HG03108 (cell line): ENCODE data around the gene RTP2.

Experiments used
- ATAC-seq: cut with Tn5 transposase; IDR thresholded peaks from one replicate; pipeline ENCODE4 v1.9.1; 2021; ENCODE audit warnings: moderate library complexity; ENCODE audit not compliant: unreplicated experiment

The RTP2 gene

DNA sequence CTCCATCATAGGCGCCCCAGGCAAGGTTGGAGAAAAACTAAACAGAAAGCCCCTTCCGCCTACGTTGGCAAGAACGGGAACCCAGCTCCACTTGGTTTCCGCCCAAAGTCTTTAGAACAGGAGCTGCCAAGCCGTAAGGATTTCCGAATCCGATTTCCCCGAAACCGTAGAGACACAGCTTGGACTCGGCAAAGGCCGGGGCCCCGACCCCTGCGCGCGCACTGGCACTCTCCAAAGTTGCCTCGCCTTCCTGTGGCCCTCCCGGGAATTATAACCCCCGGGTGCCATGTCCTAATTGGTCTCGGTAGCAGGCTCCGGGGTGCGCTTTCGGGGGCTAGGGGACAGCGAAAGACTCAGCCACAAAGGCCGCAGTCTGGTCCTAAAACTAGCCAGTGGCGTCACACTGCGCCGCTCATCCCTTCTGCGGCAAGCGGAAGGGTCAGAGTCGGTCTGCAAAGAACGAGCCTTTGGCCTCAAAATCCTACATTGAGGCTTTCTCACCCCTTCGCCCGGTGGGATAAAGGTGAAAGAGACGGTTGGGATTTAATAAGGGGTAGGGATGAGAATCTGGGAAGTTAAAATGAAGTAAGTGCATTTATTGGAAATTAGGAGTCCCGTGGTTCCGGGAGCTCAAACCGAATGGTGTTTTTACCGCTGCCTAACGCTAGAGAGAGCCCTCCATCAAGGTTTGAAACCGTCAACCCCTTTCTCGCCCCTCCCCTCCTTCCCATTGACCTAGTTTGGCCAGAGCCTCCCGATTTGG lies 36.2 kb upstream of the RTP2 start:
- peak; percentile 45 for ATAC-seq

DNA sequence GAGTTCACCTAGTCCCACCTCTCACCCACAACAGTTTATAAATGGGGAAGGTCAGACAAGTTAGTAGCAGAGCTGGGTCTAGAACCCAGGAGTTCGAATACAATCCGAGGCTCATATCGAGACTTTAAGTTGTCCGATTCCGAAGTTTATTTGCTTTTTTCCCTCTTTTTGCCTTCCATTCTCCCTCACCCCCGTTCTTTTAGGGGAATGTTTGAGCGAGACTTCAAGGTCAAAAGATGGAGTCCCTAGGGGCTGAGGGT lies 35.6 kb upstream of the RTP2 start:
- ATAC-seq, result no peak

GRCh38 chr3:187737368-187738070 lies 35.2 kb upstream of the RTP2 start:
- no peak for ATAC-seq

GRCh38 chr3:187737006-187737367 lies 34.6 kb upstream of the RTP2 start:
- no peak for ATAC-seq

DNA sequence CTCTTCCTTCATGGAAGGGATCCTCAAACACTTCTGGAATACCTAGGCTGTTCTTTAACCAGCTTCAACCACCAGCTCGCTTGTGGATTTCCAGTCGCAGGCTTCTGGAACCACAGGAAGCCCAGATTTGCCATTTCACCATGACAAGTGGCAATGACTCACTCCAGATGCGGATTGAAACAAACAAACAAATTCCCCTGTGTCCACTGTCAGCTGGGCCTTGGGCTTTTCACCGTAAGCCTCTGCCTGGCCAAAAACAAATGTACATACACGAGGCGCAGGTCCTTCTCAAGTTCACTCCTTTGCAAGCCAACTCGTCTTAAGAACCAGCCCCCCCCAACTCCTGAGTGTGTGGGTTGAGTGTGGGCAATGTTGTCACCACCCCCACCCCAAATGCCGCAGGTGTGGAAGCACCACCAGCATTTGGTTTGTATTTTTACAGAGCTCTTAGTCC lies 34.1 kb upstream of the RTP2 start:
- ATAC-seq, result no peak

GRCh38 chr3:187735837-187736236 lies 33.5 kb upstream of the RTP2 start:
- no peak for ATAC-seq

GRCh38 chr3:187735383-187735782 lies 33.0 kb upstream of the RTP2 start:
- no peak for ATAC-seq

GRCh38 chr3:187734841-187735240 lies 32.5 kb upstream of the RTP2 start:
- no peak for ATAC-seq

- ATAC-seq, result no peak
Observed at GRCh38 chr3:187733371-187733770, 31.0 kb upstream of the RTP2 start.

- no peak for ATAC-seq
Observed at GRCh38 chr3:187729598-187729997, 27.2 kb upstream of the RTP2 start.

- no peak for ATAC-seq
Observed at GRCh38 chr3:187728940-187729583, 26.7 kb upstream of the RTP2 start.

DNA sequence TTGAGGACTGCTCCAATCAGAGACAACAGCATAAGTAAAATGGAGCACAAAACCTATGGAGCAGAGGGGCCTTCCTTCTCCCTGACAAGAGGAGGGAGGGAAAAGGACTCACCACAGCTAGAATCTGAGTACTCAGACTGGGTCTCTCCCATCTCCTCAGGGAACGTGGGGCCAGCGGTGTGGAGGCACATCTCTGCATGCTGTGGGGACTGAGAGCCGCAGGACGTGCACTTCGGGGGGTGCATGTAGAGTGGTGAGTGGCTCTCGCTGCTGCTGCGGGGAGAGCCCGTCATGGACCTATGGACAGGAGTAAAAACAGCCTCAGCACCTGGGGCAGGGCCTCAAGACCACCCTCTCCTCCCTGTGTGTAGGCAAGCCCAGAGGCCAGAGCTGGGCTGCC lies 25.9 kb upstream of the RTP2 start:
- ATAC-seq, result no peak

DNA sequence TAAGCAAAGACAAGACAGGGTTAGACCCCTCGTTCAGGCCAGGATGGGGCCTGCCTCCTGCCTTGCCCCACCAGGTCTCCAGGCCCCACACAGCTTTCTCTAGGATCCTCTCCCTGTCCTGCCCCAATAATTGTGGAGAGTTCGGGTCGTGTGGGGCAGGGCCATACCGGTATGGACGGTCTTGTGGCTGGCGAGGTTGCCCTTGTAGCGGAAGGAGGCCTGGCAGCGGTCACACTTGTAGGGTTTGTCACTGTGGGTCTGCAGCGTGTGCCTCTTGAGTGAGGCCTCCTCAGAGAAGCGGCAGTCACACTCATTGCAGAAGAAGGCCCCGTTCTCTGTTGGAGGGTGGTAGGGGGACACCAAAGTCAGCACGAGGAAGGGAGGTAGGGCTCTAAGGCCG lies 24.2 kb upstream of the RTP2 start:
- no peak for ATAC-seq

DNA sequence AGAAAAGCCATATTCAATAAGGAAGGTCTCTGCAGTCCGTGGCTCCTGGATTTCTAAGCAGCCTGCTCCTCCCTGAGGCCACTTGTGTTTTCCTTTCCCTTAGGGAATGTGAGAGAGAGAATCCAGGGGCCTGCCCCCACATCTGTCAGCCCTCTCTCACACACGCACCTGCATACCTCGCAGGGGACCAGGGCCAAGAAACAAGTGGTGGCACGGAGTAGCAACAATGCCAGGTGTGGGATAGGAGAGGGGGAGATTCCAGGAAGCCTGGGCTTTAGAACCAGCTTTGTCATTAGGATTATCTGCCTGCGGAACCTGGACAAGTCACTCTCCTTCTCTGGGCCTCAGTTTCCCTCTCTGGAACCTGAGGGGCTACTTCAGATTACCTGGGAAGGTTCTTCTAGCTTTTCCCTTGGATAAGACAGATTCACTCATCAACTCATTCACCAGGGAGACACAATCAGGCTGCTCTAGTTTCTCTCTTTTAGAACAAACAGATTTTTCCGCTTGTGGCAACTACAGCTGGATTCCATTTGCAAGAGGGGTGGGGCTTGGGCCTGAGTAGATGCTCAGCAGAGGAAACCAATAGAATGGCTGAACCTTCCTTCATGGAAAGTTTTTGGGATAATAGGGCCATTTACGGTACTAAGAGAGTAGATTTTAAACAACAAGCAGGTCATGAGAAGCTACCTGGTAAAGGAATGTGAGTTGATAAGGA lies 23.5 kb upstream of the RTP2 start:
- ATAC-seq, result no peak

- ATAC-seq, result no peak
Observed at GRCh38 chr3:187725224-187725623, 22.9 kb upstream of the RTP2 start.

DNA sequence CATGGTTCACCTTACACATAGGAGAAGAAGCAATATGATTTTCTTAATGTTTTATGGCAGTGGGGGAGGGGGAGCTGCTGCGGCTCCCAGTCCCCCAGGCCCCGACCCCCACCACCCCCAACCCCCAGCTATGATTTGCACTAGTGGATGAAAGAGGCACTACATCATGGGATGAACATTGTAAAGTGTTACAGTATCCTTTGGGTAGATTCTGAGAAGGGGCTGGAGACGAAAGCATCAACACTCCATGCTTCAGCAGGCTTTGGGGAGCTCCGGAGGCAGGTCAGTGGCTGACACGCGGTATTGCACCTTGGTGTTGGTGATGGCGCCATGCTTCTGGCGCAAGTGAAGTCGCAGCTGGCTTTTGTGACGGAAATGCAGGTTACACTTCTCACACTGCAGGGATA lies 19.9 kb upstream of the RTP2 start:
- no peak for ATAC-seq

- no peak for ATAC-seq
Observed at GRCh38 chr3:187721055-187721454, 18.7 kb upstream of the RTP2 start.

DNA sequence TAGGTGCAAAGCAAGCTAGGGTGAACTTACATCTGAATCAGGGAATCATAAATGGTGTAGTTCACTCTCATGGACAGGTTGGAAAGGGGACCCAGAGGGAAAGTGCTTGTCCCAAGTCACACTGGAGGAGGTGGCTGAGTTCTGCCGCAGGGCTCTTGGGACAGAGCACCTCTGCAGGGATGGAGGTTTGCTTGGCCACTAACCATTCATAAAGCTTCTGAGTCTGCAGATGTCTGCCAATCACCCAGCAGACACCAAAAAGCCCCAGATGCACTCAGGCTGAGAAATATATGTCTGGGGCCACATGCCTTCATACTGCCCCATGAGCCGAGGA lies 17.9 kb upstream of the RTP2 start:
- no peak for ATAC-seq

DNA sequence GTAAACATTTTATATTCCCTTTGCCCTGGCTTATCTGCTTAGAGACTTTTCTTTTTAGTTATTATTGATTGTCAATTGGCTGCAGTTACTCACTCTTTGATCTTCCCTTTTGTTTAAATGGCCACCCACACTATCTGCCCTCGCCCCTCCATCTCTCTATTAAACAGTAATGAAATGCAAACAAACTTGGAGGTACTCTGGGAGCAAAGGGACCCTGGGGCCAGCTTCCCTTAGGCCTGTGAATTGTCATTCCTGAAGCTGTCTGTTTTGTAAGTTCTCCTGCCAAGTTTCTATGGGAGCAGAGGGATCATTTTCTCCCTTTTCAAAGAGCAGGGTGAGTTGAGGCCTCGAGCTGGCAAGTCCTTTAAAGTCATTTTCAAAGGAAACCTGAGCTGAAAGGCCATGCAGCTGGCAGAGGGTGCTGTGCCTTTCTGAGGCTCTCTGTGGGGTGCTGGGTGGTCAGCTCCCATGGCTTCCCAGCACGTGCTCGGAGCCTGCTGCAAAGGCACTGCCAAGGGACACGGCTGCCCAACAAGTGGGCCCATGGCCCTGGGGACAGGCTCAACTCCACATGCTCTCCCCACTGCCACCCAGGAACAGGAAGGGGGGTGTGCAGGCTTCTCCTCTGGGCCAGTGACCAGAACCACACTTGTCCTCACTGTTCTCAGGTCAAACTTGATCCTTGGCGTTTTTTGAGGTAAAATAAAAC lies 17.4 kb upstream of the RTP2 start:
- no peak for ATAC-seq

GRCh38 chr3:187718802-187719201 lies 16.4 kb upstream of the RTP2 start:
- ATAC-seq, result no peak

DNA sequence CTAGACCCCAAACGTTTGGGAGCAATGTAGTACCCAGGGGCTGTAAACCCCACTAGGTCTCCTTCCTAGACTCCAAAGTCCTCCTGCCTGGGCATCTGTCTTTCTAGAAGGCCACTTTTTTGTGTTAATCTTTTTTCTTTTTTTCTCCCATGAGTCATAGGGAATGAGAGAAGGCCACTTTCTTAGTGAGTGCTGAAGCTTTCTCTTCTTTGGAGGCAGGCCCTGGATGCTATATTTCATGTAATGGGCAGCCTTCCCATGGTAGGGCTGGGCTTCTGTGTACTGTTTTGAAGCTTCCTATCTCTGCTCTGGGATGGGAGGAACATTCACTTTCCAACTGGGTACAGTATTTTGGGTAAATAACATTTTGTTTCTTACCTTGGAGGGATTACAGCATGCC lies 15.2 kb upstream of the RTP2 start:
- ATAC-seq, result no peak
